Thymus (tissue), 11 donors: Measurements from ENCODE around the gene ZNF319. TPM values are rescaled to one million over a fixed set of nuclear protein-coding genes. Genes with fewer than 3 reads are reported as not detected.

Experiments used
- DNase-seq, 9 donors: peaks; one replicate each; pipeline ENCODE4 v3.0.0-alpha.2; 2013; ENCODE audit warnings: low spot score in 9 of 9, low read depth in 6 of 9, missing footprints in 1 of 9
- H3K27ac ChIP-seq, 2 donors: one replicate each; pipeline ENCODE4 v1.5.1; 2013; ENCODE audit warnings: control low read depth in 1 of 2, low read depth in 1 of 2, low read length in 1 of 2, mild to moderate bottlenecking in 1 of 2, moderate library complexity in 1 of 2
- H3K27me3 ChIP-seq, 2 donors: one replicate each; pipeline ENCODE4 v1.5.1; 2013; ENCODE audit warnings: low read length in 1 of 2; ENCODE audit not compliant: control insufficient read depth in 2 of 2, insufficient read depth in 1 of 2
- H3K36me3 ChIP-seq, 2 donors: one replicate each; pipeline ENCODE4 v1.5.1; 2013; ENCODE audit warnings: low read length in 1 of 2, mild to moderate bottlenecking in 1 of 2, moderate library complexity in 1 of 2; ENCODE audit not compliant: control insufficient read depth in 2 of 2, insufficient read depth in 2 of 2
- H3K4me1 ChIP-seq, 2 donors: one replicate each; pipeline ENCODE4 v1.5.1; 2013; ENCODE audit warnings: low read length in 2 of 2; ENCODE audit not compliant: control insufficient read depth in 2 of 2, insufficient read depth in 2 of 2
- H3K4me3 ChIP-seq, 2 donors: one replicate each; pipeline ENCODE4 v1.5.1; 2013; ENCODE audit warnings: low read length in 2 of 2, control low read depth in 1 of 2, mild to moderate bottlenecking in 1 of 2
- H3K9me3 ChIP-seq, 2 donors: one replicate each; pipeline ENCODE4 v1.5.1; 2013; ENCODE audit warnings: low read length in 1 of 2, mild to moderate bottlenecking in 1 of 2; ENCODE audit not compliant: control insufficient read depth in 2 of 2, insufficient read depth in 1 of 2
- WGBS: extraction: QIAGEN DNeasy Blood & Tissue Kit; methylation state at CpG from one replicate; pipeline ENCODE4 v1.1.7; 2013; 5-methylcytosine and 5-hydroxymethylcytosine counted together
- polyA plus RNA-seq: library from polyadenylated mRNA; stranded (reverse); fragments of 200-250 nt; gene quantifications from one replicate; pipeline ENCODE4 v1.2.3, GENCODE V29; 2013
- total RNA-seq: library from RNA; stranded (reverse); fragments of 120-200 nt; gene quantifications from one replicate; pipeline ENCODE4 v1.2.4, GENCODE V29; 2013
- donor health status: healthy.

Gene ZNF319
- total and polyA plus RNA-seq, 2 donors: 1.7 to 6.9 TPM

DNA sequence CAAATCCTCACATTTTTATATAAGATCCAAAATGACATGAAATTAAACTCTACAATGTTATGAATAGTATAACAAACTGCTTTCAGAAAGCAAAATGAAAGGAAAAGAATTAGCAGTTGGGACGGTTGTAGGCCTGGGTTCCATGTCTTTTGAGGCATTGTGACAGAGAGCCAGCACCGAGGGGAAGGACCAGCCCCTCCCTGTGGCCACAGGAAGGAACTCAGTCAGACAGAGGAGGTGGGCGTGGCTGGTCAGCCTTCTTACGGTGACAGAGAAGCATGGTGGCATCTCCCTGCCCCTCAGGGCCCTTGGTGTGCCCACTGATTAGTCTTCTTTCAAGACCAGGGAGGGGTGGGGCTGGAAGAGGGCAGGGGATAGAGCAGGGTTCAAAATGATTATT is 5.7 kb downstream of the ZNF319 start:
- Histone ChIP-seq H3K9me3 (no peaks in the 10 kb centered on the region), H3K27me3 (no peaks in the 10 kb centered on the region), H3K36me3 (peaks cover 16 to 36% of the 10 kb centered on the region in 2 donors), H3K4me3 (no peak overlapping the region), H3K27ac (no peak overlapping the region), H3K4me1 (peaks cover 5 to 21% of the 10 kb centered on the region in 2 donors)
- no peak for DNase-seq
- WGBS: 45% methylated on average over 4 of the region's 4 CpGs

DNA sequence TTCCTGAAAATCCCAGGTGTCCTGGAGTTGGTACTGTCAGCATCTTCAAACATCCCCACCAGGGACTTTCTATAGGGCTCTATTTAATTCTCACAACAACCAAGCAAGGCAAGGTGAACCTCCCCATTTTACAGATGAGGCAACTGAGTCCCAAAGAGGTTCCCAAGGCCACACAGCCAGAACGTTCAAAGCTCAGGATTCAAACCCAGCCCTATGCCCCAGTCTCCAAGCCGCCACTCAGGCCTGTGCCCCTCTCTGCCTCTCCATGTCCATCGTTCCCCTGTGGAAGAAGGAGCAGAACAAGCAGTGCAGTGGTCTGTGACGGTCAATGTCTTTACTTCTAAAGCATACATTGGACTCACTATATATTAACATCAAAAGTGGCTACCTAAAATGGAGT is 6.1 kb downstream of the ZNF319 start:
- 97% methylated on average over 4 of the region's 4 CpGs for WGBS
- no peak overlapping the region for H3K27ac ChIP-seq
- H3K9me3 ChIP-seq: no peaks in the 10 kb centered on the region
- H3K4me1 ChIP-seq: peaks cover 3 to 17% of the 10 kb centered on the region in 2 donors
- no peaks in the 10 kb centered on the region for H3K27me3 ChIP-seq
- H3K4me3 ChIP-seq: no peak overlapping the region
- H3K36me3 ChIP-seq: peaks cover 16 to 36% of the 10 kb centered on the region in 2 donors
- DNase-seq: no peak

DNA sequence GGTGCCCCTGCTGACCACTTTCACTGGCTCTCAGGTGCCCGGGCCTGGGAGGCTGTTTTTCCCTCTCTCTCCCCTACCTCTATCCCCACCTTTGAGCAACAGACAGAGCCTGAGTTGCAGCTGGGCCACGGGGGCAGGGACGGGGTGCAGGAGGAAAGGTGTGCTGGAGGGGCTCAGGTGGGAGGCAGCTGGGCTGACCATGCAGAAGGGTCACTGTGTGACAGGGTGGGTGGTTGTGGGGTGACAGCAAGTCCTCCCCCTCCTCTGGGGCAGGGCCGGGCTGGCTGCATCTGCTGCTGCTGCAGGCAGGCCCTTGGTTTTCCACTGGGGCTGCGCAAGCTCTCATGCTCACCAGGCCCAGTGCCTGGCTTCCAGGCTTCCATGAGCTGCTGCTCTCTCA is 6.6 kb downstream of the ZNF319 start:
- no peaks in the 10 kb centered on the region for H3K9me3 ChIP-seq
- peaks cover 0 to 12% of the 10 kb centered on the region in 2 donors for H3K4me1 ChIP-seq
- no peak for DNase-seq
- no peaks in the 10 kb centered on the region for H3K27me3 ChIP-seq
- no peak overlapping the region for H3K27ac ChIP-seq
- H3K36me3 ChIP-seq: peaks cover 16 to 36% of the 10 kb centered on the region in 2 donors
- no peak overlapping the region for H3K4me3 ChIP-seq
- 96% methylated on average over 5 of the region's 5 CpGs for WGBS

DNA sequence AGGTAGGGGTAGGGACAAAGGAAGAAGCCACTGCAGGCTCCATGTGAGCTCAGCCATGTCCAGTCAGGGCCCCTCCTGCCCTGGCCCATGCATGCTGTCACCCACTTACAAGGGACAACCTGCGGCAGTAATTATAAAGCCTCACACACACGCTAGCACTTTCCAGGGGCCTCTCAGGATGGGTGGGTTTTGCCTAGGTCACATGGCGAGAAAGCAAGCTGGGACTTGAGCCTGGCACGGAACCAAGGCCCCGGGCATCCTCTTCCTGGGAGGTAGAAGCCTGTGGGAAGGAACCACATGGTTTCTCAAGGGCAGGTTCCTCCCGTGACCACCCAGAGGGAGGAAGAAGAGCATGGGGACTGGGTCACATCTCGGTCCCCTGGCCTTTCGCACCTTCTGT is 7.0 kb downstream of the ZNF319 start:
- peaks cover 0 to 9% of the 10 kb centered on the region in 2 donors for H3K4me1 ChIP-seq
- no peak for DNase-seq
- peaks cover 16 to 36% of the 10 kb centered on the region in 2 donors for H3K36me3 ChIP-seq
- no peak overlapping the region for H3K4me3 ChIP-seq
- no peaks in the 10 kb centered on the region for H3K9me3 ChIP-seq
- WGBS: 88% methylated on average over 8 of the region's 8 CpGs
- H3K27me3 ChIP-seq: no peaks in the 10 kb centered on the region
- H3K27ac ChIP-seq: no peak overlapping the region

DNA sequence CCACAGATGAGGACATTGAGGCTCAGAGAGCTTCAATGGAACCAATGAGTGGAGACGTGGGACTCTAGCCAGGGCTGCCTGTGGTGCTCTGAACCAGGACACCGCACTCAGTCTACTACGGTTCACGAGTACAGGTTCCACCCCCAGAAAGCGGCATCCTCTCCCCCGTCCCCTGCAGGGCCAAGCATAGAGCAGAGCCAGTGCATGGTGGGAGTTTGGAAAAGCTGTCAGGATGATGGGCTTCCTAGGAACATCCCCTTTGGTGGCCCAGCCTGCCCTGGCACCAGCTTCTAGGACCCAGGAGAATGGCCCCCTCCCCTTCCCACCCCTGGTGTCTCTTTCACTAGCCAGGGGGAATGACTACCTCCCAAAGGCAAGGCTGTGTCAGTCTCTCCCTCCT is 8.4 kb downstream of the ZNF319 start:
- no peak overlapping the region for H3K4me3 ChIP-seq
- WGBS: 99% methylated on average over 6 of the region's 6 CpGs
- H3K9me3 ChIP-seq: no peaks in the 10 kb centered on the region
- no peak overlapping the region for H3K27ac ChIP-seq
- peaks cover 0 to 6% of the 10 kb centered on the region in 2 donors for H3K4me1 ChIP-seq
- DNase-seq: no peak
- H3K27me3 ChIP-seq: peaks cover 5 to 8% of the 10 kb centered on the region in 2 donors
- H3K36me3 ChIP-seq: peaks cover 8 to 24% of the 10 kb centered on the region in 2 donors

DNA sequence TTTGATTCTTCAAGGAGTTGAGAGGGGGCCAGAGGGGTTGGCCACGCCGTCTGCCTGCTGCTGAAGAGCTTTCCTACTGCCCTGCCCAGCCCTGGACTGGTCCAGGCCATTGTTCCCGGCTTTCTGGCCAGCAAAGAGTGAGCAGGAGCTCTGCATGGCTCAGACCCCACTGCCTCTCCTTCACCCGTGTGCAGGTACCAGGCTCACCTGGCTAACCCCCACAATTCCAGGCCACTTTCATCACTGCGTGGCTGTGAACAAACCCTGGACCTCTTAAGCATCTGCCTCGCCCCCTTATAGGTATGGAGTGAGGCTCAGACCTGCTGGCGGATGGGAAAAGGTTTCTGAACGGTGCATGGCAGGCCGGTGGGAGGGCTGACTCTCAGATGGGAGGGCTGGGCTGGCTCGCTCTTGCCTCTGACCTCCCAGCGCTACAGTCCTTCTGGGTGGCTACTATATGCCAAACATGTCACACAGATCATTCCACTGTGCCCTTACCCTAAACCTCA is 8.9 kb downstream of the ZNF319 start:
- H3K4me3 ChIP-seq: no peak overlapping the region
- peaks cover 5 to 13% of the 10 kb centered on the region in 2 donors for H3K27me3 ChIP-seq
- WGBS: 97% methylated on average over 11 of the region's 11 CpGs
- peaks cover 0 to 6% of the 10 kb centered on the region in 2 donors for H3K4me1 ChIP-seq
- H3K36me3 ChIP-seq: peaks cover 3 to 19% of the 10 kb centered on the region in 2 donors
- H3K9me3 ChIP-seq: no peaks in the 10 kb centered on the region
- no peak overlapping the region for H3K27ac ChIP-seq
- no peak for DNase-seq

DNA sequence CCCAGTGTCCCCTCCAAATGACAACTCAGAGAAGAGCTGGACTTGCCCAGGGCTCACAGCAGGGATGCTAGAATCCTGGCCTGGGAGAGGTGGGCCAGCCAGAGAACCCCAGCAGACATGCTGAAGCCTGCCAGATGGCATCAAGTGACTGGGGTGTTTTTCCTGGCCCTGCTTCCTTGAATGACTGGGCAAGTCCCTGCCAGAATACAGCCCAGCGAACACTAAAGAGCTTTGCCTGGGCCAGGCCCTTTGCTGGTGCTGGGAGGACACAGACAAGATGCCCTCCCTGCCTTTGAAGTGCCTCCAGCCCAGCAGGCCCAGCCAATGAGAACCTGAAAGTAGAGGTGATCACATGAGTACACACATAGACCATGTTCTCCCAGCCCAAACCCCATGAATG is 11.5 kb downstream of the ZNF319 start:
- 67% methylated on average over 1 of the region's 1 CpG for WGBS
- Histone ChIP-seq H3K27ac (no peak overlapping the region), H3K4me1 (peaks cover 7 to 21% of the 10 kb centered on the region in 2 donors), H3K27me3 (peaks cover 16 to 38% of the 10 kb centered on the region in 2 donors), H3K9me3 (peaks cover 0 to 9% of the 10 kb centered on the region in 2 donors), H3K4me3 (no peak overlapping the region), H3K36me3 (peaks cover 0 to 4% of the 10 kb centered on the region in 2 donors)
- DNase-seq: peak in 1 of 9 donors; percentile 27

DNA sequence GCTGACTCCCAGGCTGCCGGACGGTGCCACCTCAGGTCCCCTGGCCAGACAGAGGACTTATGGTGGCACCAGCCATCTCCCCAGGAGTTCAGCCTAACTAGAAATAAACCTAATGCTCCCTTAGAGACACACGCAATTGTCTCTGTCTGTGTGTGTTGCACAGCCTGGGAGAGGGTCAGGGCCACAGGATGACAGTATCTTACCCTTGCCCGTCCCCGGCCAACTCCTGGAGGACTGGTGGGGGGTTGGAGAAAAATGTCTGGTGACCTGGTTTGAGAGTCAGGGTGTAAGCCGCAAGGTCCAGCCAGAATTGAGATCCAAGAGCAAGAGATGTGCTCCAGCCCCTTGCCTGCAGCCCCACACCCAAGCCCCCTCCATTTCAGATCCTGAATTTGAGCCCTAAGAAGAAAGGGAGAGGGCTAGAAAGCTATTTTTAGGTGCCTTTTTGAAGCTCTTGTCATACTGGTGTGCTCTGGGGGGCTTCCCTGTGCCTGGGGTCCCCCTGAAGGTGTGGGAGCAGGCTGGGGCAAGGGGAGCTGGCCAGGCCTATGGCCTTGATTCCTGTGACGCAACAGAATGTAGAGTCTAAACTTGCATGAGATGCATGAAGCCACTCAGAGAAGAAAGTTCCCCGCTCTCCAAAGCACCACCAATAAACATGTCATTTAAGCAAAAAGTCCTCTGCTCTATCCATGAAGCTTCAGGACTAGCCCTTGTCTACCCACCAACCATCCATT is 12.9 kb downstream of the ZNF319 start:
- Histone ChIP-seq H3K4me1 (peaks cover 7 to 15% of the 10 kb centered on the region in 2 donors), H3K9me3 (peaks cover 0 to 9% of the 10 kb centered on the region in 2 donors), H3K4me3 (no peak overlapping the region), H3K36me3 (no peaks in the 10 kb centered on the region), H3K27me3 (peaks cover 16 to 44% of the 10 kb centered on the region in 2 donors), H3K27ac (no peak overlapping the region)
- 98% methylated on average over 8 of the region's 8 CpGs for WGBS
- no peak for DNase-seq

DNA sequence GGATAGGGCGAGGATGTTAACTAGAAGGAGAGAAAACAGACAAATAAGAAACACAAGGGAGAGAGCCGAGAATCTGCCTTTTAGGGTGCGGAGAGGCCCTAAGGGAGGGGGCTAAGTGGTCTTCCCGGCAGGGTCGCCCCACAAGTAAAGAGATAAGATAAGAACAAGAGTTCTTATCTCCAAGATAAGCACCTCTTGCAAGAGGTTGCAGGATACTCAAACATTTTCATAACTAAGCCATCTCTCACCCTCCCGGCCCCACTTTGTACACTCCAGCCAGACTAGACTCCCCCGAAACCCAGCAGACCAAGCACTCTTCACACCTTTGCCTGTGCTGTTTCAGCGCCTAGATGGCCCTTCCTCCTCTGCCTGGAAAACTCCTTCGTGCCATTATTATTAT is 14.3 kb downstream of the ZNF319 start:
- Histone ChIP-seq H3K27ac (no peak overlapping the region), H3K36me3 (no peaks in the 10 kb centered on the region), H3K27me3 (peaks cover 16 to 44% of the 10 kb centered on the region in 2 donors), H3K4me1 (peaks cover 7 to 15% of the 10 kb centered on the region in 2 donors), H3K9me3 (peaks cover 0 to 9% of the 10 kb centered on the region in 2 donors), H3K4me3 (no peak overlapping the region)
- 82% methylated on average over 9 of the region's 9 CpGs for WGBS
- no peak for DNase-seq
